HG03196 (cell line): ENCODE results near the gene RPS8.
"Not testable (repeated sequence)": the region's sequence is repeated elsewhere in the genome, so short reads cannot be mapped to it uniquely, and the experiment has no call there.

Experiments used
- ATAC-seq: cut with Tn5 transposase; IDR thresholded peaks from one replicate; pipeline ENCODE4 v1.9.1; 2021; ENCODE audit not compliant: unreplicated experiment

RPS8 gene

DNA sequence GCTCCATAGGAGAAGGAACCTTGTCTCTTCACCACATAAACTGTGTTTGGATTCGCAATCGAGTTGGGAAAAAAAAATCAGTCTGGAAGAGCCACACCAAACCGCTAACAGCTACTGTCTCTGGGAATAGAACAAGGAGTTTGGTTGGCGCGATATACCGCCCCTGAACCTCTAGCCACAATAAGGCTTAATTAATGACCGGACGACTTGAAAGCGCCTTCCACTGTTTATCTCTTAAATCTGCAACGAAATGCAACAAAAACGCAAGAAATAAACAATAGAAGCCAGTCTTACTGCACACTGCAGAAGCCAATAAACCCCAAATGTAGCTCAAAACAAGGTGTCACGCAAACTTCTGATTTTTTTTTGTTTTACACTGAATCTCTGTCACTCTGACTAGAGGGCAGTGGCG lies 43.9 kb downstream of the RPS8 start:
- no peak for ATAC-seq

DNA sequence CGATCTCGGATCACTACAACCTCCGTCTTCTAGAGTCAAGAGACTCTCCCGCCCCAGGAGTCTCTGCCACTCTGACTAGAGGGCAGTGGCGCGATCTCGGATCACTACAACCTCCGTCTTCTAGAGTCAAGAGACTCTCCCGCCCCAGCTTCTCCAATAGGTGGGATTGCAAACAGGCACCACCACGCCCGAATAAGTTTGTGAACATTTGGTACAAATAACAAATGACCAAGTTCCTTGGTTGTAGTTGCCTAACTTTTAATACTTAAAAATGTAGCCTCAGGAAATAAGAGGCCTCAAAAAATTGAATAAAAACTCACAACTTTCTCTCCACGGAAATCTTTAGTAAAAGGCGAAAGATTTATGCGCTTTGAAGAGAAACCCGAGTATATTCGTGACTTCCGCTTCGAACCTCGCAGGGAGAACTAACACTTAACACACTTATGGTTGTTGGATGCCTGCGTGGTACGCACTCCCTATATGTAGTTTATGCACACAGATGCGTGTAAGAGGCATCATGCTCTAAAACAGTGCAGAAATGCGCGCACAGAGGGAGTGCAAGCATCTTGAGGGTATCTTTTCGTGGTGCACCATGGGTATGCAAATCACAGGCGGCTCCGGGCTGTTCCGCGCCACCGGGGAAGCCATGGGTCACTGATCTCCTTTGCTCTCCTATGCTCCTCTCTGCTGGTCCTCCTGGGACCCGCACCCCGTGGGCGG lies 44.4 kb downstream of the RPS8 start:
- peak; percentile 70 for ATAC-seq

DNA sequence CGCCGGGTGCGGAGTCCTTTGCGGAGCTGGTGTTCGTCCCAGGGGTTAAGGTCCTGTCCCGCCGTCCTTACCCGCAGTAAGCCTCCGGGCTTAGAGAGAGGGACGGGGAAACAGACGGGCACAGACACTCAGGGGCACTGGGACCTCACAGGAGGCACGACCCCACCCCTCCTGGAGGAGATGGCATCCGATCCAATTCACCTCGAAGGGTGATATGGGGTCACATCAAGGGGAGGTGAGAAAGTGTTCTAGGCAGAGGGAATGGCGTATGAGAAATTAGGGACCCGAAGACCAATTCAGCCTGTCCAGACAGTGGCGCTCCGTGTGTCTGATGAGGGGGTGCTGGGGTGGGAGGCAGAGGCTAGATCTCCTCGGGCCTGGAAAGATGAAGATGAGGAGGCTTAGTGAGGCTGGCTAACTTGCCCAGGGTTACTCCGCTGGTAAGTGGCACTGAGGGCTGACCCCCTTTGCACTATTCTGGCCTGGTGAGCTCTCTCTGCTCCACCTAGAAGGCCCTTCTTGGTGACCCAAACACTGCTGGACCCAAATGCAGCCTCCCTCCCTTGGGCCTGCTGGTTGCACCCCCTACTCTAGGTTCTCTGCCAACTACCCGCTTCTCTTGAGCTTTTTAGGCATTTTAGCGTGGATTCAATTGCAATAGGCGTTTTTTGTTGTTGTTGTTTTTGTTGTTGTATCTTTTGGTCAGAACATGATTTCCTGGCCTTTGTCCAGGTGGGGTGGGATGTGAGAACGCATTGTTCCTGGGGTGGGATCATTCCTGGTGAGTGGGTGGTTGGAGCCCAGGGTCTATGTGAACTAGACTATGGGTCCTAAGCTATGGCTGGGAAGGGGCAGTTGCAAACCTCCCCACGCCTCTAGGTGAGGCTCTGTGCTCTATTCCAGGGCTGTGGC lies 45.2 kb downstream of the RPS8 start:
- no peak for ATAC-seq

DNA sequence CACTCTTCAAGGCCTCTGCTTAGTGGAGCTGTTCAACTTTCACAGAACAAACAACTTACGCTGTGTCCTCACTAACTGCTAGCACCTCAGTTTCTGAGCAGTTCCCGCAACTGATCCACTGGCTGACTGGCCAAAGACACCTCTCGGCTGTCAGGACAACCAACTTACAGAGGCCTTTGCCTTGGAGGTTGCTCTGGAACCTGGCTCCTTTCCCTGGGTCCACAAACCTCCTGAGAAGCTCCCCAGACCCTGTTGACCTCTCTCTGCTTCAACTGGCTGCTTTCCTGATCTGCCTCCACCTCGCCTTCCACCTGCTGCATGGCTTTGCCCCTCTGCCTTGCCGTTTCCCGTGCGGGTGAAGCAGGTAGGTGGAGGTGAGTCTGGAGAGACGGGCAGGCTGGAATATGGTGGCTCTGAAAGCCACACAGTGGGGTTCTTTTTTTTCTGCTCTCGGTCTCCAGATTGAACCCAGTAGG lies 45.9 kb downstream of the RPS8 start:
- no peak for ATAC-seq

DNA sequence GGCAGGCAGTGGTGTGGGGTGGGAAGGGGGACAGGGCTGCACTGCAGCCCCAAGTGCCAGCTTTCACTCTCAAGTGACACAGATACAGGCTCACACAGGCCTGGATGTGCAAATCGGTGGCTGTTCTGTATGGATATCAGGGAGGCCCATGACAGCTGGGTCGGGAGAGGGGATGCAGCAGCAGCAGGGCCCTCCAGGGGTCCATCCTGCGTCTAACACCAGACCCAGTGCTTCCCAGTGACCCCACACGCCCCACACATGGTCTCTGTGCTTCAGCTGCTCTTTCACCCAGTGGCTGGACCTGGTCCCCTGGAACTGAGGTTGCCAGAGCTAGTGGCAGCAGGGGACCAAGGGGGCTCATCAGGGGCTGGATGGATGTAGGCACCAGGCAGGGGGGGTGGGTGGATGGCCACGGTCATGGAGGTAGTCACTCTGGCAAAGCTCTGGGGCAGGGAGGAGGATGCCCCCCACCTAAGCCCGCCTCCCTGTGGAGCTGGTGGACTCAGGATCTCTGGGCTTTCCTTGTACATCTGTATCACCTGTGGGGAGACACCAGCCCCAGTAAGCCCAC lies 46.9 kb downstream of the RPS8 start:
- no peak for ATAC-seq

DNA sequence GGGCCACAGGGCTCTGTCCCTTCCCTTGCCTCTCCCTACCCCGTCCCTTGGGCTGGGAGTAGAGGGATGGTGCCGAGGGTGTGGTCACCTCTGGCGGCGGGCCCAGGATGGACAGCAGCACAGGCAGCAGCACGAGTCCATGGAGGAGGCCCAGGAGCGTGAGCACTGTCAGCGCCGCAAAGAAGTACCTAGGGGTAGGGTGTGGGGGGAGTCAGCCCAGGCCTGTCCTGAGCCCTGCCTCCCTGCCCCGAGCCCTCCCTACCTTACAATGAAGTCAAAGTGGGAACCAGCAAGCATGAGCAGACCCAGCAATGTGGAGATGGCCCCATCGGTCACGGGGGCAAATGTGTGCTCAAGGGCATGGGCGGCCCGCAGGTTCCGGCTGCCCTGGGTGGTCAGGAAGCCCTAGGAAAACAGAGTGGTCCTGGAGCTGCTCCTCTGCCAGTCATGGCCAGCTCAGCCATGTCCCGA lies 47.7 kb downstream of the RPS8 start:
- no peak for ATAC-seq

DNA sequence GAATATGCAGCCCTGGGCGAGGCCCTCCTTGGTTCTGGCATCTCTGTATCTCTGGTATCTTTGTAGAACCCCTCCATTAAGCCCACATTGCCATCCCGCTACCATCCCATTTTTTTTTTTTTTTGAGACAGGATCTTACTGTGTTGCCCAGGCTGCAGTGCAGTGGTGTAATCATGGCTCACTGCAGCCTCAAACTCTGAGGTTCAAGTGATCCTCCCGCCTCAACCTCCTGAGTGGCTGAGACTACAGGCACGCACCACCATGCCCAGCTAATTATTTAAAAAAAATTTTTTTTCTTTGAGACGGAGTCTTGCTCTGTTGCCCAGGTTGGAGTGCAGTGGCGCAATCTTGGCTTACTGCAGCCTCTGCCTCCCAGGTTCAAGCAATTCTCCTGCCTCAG lies 49.1 kb downstream of the RPS8 start:
- not testable (repeated sequence) for ATAC-seq

DNA sequence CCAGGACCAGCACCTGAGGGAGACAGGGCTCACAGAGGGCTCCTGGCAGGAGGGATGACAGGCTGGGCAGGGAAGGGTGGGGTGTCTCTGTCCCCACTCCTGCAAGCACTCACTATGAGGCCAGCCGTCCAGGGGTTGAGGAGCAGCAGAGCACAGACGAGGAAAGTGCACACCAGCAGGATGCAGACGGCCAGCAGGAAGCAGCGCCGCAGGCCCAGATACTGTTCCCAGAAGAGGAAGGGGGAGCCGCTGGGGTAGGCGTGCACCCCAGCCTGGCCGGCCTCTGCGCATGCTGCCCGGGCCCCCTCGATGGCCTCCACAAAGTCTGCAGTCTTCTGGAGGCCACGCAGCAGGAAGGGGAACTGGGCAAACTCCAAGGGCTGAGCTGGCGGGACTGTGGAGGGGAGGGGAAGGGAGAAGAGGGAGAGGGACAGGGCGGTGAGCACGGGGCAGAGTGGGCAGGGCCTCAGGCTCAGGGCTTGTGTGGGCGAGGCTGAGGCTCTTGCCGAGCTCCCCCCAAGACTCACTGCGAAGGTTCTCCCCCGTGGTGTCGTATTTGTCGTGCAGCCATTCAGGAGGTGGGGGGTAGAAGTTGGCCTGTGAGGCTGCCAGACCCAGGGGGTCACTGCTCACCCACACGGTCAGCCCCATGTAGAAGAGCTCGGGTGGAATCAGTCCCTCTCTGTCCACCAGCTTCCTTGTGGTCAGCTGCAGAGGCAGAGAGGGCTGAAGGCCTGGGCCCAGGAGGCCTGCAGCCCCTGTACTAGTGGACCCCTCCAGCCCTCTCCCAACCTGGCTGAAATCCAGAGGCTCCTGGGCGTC lies 51.2 kb downstream of the RPS8 start:
- ATAC-seq = no peak

DNA sequence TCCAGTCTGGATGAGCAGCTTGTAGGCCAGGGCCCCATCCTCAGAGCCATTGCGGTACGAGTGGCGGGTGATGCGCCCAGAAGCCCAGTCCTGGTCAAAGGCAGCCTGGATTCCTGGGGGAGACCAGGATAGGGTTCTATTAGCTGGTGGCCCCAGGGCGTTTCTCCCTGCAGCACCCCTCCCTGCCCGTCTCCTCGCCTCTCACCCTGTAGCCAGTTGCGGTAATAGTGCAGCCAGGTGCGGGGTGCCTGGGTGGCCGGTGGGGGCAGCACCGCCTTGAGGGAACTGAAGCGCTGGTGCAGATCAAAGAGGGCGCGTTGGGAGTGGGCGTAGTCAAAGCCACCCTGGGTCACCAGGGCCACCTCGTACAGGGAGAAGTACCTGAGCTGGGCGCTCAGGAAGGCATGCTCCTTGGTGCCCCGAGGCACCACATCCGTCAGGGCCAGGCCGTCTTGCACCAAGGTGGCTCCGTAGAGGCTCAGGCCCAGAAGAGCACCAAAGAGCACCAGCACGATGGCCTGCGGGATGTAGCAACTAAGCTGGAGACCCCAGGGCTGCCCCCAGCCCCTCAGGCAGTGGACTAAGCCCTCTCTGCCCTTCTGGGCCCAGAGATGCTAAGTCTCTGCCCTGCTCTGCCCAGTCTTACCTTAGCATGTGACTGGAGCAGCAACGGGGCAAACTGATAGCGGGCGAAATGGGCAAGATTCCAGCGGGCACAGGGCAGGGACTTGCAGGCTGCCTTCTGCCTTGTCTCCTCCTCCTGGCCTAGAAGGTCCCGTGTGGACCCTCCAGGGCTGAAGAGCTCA lies 52.1 kb downstream of the RPS8 start:
- ATAC-seq = no peak

DNA sequence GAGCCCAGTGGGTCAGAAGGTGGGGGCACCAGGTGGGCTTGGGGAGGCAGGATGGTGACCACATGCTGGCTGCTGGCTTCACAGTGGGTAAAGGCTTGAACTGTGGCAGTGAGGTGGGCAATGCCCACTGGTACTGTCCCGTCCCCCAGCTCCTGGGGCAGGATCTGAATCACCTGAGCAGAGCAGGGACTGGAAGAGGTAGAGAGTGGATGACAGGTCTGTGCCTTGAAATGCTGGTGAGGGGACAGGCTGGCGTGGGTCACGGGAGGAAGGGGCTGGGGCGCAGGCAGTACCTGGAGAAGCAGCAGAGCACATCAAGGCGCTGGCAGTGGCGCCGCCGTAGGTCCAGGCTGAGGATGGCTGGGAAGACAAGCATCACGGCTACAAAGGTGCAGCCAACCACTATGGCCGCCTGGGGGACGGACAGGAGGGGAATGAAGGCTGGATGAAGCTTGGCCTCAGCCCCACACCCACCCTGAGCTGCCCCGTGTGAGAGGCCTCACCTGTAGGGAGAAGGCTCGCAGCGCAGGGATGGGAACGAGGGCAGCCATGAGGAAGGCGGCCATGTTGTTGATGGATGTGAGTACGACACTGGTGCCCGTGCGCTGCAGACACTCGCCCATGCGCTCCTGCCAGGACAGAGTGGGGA lies 52.8 kb downstream of the RPS8 start:
- ATAC-seq = no peak
